ENCODE results near the gene CACNA1I. TPM values are rescaled to one million over a fixed set of nuclear protein-coding genes. Genes with fewer than 3 reads are reported as not detected.

Gene CACNA1I
- total and polyA plus RNA-seq, 2 experiments from 2014 or later, result 0.42 to 2.4 TPM

GRCh38 chr22:39547587-39547947 lies 23.0 kb upstream of the CACNA1I start:
- peaks cover 17% of the 10 kb centered on the region for H3K4me1 Mint-ChIP-seq

More at GRCh38 chr22:39547587-39547947, 23.0 kb upstream of the CACNA1I start:
- Mint-ChIP-seq H3K36me3 (ENCODE audit: low read depth) (no peaks in the 10 kb centered on the region), H3K9me3 (no peaks in the 10 kb centered on the region), H3K4me3 (no peak overlapping the region), H3K27me3 (ENCODE audit: insufficient read depth, low read depth, poor library complexity) (peaks cover 31% of the 10 kb centered on the region), H3K27ac (no peak overlapping the region)
- Histone ChIP-seq H3F3A (replicated peaks; ENCODE audit: low read depth) (no peaks in the 10 kb centered on the region), H4K20me1 (replicated peaks; ENCODE audit: insufficient read depth) (peaks cover 5% of the 10 kb centered on the region; the same call in 1 of the 2 replicates), H2AFZ (no peak overlapping the region), H3K4me3 (no peak overlapping the region), H3K4me2 (no peak overlapping the region), H3K4me1 (ENCODE audit: insufficient read depth) (no peaks in the 10 kb centered on the region), H3K79me2 (replicated peaks; ENCODE audit: insufficient read depth) (no peaks in the 10 kb centered on the region), H3K27ac (ENCODE audit: low read depth) (no peak overlapping the region), H3K9me2 (ENCODE audit: insufficient read depth) (no peaks in the 10 kb centered on the region), H3K36me3 (ENCODE audit: insufficient read depth) (no peaks in the 10 kb centered on the region), H3K27me3 (ENCODE audit: insufficient read depth) (0 out of 2 replicates have a peak, but pooled peaks cover 11% of the 10 kb centered on the region)
- TF ChIP-seq ZNF114 (CRISPR knock-in tag; IDR thresholded peaks at IDR 0.05), result no peak
- no peak for TF ChIP-seq NANOG (IDR thresholded peaks at IDR 0.05; ENCODE audit: borderline replicate concordance)
- TF ChIP-seq ETS1 (IDR thresholded peaks at IDR 0.05), result no peak
- TF ChIP-seq, protein P1, sequence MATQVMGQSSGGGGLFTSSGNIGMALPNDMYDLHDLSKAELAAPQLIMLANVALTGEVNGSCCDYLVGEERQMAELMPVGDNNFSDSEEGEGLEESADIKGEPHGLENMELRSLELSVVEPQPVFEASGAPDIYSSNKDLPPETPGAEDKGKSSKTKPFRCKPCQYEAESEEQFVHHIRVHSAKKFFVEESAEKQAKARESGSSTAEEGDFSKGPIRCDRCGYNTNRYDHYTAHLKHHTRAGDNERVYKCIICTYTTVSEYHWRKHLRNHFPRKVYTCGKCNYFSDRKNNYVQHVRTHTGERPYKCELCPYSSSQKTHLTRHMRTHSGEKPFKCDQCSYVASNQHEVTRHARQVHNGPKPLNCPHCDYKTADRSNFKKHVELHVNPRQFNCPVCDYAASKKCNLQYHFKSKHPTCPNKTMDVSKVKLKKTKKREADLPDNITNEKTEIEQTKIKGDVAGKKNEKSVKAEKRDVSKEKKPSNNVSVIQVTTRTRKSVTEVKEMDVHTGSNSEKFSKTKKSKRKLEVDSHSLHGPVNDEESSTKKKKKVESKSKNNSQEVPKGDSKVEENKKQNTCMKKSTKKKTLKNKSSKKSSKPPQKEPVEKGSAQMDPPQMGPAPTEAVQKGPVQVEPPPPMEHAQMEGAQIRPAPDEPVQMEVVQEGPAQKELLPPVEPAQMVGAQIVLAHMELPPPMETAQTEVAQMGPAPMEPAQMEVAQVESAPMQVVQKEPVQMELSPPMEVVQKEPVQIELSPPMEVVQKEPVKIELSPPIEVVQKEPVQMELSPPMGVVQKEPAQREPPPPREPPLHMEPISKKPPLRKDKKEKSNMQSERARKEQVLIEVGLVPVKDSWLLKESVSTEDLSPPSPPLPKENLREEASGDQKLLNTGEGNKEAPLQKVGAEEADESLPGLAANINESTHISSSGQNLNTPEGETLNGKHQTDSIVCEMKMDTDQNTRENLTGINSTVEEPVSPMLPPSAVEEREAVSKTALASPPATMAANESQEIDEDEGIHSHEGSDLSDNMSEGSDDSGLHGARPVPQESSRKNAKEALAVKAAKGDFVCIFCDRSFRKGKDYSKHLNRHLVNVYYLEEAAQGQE (IDR thresholded peaks at IDR 0.05; ENCODE audit: unreplicated experiment), result no peak
- TF ChIP-seq POLR2AphosphoS5 (IDR thresholded peaks at IDR 0.05; ENCODE audit: low read depth), result no peak
- no peak for TF ChIP-seq EZH2phosphoT487 (IDR thresholded peaks at IDR 0.05; ENCODE audit: unreplicated experiment)
- no peak for TF ChIP-seq JUNB (IDR thresholded peaks at IDR 0.05; ENCODE audit: unreplicated experiment)
- TF ChIP-seq CREB1 (CRISPR knock-in tag; IDR thresholded peaks at IDR 0.05; ENCODE audit: low read depth), result no peak
- TF ChIP-seq ZNF462 (CRISPR knock-in tag; IDR thresholded peaks at IDR 0.05), result no peak
- no peak for TF ChIP-seq STAT1 (IDR thresholded peaks at IDR 0.05; ENCODE audit: unreplicated experiment)
- no peak for TF ChIP-seq ZNF331 (CRISPR knock-in tag; IDR thresholded peaks at IDR 0.05; ENCODE audit: low read depth)
- no peak for TF ChIP-seq EZH2 (IDR thresholded peaks at IDR 0.05; ENCODE audit: low read depth, unreplicated experiment)
- TF ChIP-seq, protein P2, sequence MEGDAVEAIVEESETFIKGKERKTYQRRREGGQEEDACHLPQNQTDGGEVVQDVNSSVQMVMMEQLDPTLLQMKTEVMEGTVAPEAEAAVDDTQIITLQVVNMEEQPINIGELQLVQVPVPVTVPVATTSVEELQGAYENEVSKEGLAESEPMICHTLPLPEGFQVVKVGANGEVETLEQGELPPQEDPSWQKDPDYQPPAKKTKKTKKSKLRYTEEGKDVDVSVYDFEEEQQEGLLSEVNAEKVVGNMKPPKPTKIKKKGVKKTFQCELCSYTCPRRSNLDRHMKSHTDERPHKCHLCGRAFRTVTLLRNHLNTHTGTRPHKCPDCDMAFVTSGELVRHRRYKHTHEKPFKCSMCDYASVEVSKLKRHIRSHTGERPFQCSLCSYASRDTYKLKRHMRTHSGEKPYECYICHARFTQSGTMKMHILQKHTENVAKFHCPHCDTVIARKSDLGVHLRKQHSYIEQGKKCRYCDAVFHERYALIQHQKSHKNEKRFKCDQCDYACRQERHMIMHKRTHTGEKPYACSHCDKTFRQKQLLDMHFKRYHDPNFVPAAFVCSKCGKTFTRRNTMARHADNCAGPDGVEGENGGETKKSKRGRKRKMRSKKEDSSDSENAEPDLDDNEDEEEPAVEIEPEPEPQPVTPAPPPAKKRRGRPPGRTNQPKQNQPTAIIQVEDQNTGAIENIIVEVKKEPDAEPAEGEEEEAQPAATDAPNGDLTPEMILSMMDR (conservative IDR thresholded peaks at IDR 0.05; ENCODE audit: low read depth in 2 of 2), result no peak
- no peak for DNase-seq (ENCODE audit: low spot score)
- ATAC-seq, result no peak

Measured in GM23338 (cell line).